Thyroid gland (tissue), 4 donors: ENCODE data around the gene TKFC.

Source experiments
- CTCF ChIP-seq, 6 experiments: fragments of 200-600 bp in 3 of 6; fragments of 450-650 bp in 3 of 6; sonication (generic) in 3 of 6; IDR thresholded peaks; one replicate each; pipeline ENCODE4 v1.5.1; 2016 to 2019; ENCODE audit warnings: antibody characterized with exemption in 6 of 6, mild to moderate bottlenecking in 2 of 6, inconsistent platforms in 1 of 6, moderate library complexity in 1 of 6
- POLR2A ChIP-seq, 2 donors: fragments of 450-650 bp; IDR thresholded peaks; one replicate each; pipeline ENCODE4 v1.6.1; 2017; ENCODE audit warnings: antibody characterized with exemption in 2 of 2, mild to moderate bottlenecking in 2 of 2, moderate library complexity in 1 of 2

- TF ChIP-seq CTCF (IDR thresholded peaks at IDR 0.05) (no peak), POLR2A (IDR thresholded peaks at IDR 0.05) (no peak)
Measured at GRCh38 chr11:61327669-61328071, 5.4 kb upstream of the TKFC start.
